ENCODE results near the gene ACOT2. TPM values are rescaled to one million over a fixed set of nuclear protein-coding genes. Genes with fewer than 3 reads are reported as not detected.
A peak's percentile ranks its signal among the peaks of the same experiment; 100 is the strongest.

ACOT2 gene
- total and polyA plus RNA-seq, 7 donors, result 31.2 to 153 (median 65.4) TPM

GRCh38 chr14:73612339-73613045 lies 43.5 kb downstream of the ACOT2 start, which contains the start of gene ACOT6:
TSS of gene ACOT6 (plus strand) at chr14:73612517. CDS start at chr14:73612572, 55 bp downstream.
- H3K27me3 ChIP-seq (ENCODE audit: insufficient read depth in 3 of 3, low read length in 2 of 3), result no peaks in the 10 kb centered on the region
- no peaks in the 10 kb centered on the region for H3K4me1 ChIP-seq
- H3K4me3 ChIP-seq, result peak within 1 kb of the TSS; percentile 86
- no peak for TF ChIP-seq CTCF (IDR thresholded peaks at IDR 0.05)
- H3K36me3 ChIP-seq (ENCODE audit: insufficient read depth in 1 of 2, low read depth in 1 of 2), result no peaks in the 10 kb centered on the region
- no peaks in the 10 kb centered on the region for H3K9me3 ChIP-seq
- intact Hi-C loops (cut with DNase I), result loop anchor here in 1 of 2 donors (5.0 kb wide), 2 partner anchors 45 to 120 kb away; partner anchors contain the start of genes ACOT2 and RIOX1
- DNase-seq, result peak; percentile 72 to 87
- peak; percentile 89 to 93 (median 91) for ATAC-seq
- 0 to 1% (median 1%) methylated on average over 54 to 84 of the region's 84 CpGs for WGBS, 3 donors
- H3K27ac ChIP-seq, result peak within 1 kb of the TSS; percentile 82

GRCh38 chr14:73613046-73613383 lies 44.0 kb downstream of the ACOT2 start:
- WGBS, 3 donors, result 9 to 16% (median 13%) methylated on average over 13 of the region's 13 CpGs
- ATAC-seq (peak in 3 of 4 donors; percentile 19 to 30 (median 30)), DNase-seq (no peak)
- intact Hi-C loops (cut with DNase I), result loop anchor here in 1 of 2 donors (5.0 kb wide), 2 partner anchors 46 to 121 kb away; partner anchors contain the start of genes ACOT2 and RIOX1
- Histone ChIP-seq H3K36me3 (ENCODE audit: insufficient read depth in 1 of 2, low read depth in 1 of 2) (no peaks in the 10 kb centered on the region), H3K4me1 (no peaks in the 10 kb centered on the region), H3K4me3 (peak overlapping the region; percentile 86), H3K27ac (peak overlapping the region; percentile 82), H3K9me3 (no peaks in the 10 kb centered on the region), H3K27me3 (ENCODE audit: insufficient read depth in 3 of 3, low read length in 2 of 3) (no peaks in the 10 kb centered on the region)
- TF ChIP-seq CTCF (IDR thresholded peaks at IDR 0.05), result no peak

- intact Hi-C loops (cut with DNase I), result loop anchor here in 1 of 2 donors (5.0 kb wide), 2 partner anchors 46 to 121 kb away; partner anchors contain the start of genes ACOT2 and RIOX1
- H3K4me1 ChIP-seq, result no peaks in the 10 kb centered on the region
- no peaks in the 10 kb centered on the region for H3K9me3 ChIP-seq
- 89 to 95% (median 91%) methylated on average over 3 of the region's 3 CpGs for WGBS, 3 donors
- H3K36me3 ChIP-seq (ENCODE audit: insufficient read depth in 1 of 2, low read depth in 1 of 2), result no peaks in the 10 kb centered on the region
- ATAC-seq (no peak), DNase-seq (no peak)
- peak overlapping the region; percentile 82 for H3K27ac ChIP-seq
- TF ChIP-seq CTCF (IDR thresholded peaks at IDR 0.05), result no peak
- no peaks in the 10 kb centered on the region for H3K27me3 ChIP-seq (ENCODE audit: insufficient read depth in 3 of 3, low read length in 2 of 3)
- peak overlapping the region; percentile 86 for H3K4me3 ChIP-seq
Observed at GRCh38 chr14:73613419-73613963, 44.5 kb downstream of the ACOT2 start.

GRCh38 chr14:73616831-73617230 lies 47.8 kb downstream of the ACOT2 start:
- no peak for DNase-seq
- WGBS, 3 donors, result 77 to 84% (median 80%) methylated on average over 4 of the region's 4 CpGs
- no peak overlapping the region for H3K27ac ChIP-seq

More at GRCh38 chr14:73616831-73617230, 47.8 kb downstream of the ACOT2 start:
- Histone ChIP-seq H3K4me3 (no peak overlapping the region), H3K27me3 (ENCODE audit: insufficient read depth in 3 of 3, low read length in 2 of 3) (no peaks in the 10 kb centered on the region), H3K4me1 (no peaks in the 10 kb centered on the region), H3K36me3 (ENCODE audit: insufficient read depth in 1 of 2, low read depth in 1 of 2) (no peaks in the 10 kb centered on the region), H3K9me3 (no peaks in the 10 kb centered on the region)
- no peak for TF ChIP-seq CTCF (IDR thresholded peaks at IDR 0.05)
- no peak for ATAC-seq
- intact Hi-C loops (cut with DNase I), result no loop called here

Data from psoas muscle (tissue), 8 donors.